ENCODE results near the gene HAND1.
"Not testable (repeated sequence)": the region's sequence is repeated elsewhere in the genome, so short reads cannot be mapped to it uniquely, and the experiment has no call there.

Gene HAND1

GRCh38 chr5:154478224-154478565 lies at the start of gene HAND1:
Gene HAND1 (minus strand): TSS chr5:154478227. CDS start chr5:154478008, 219 bp downstream.
- peak; percentile 63 for DNase-seq

DNA sequence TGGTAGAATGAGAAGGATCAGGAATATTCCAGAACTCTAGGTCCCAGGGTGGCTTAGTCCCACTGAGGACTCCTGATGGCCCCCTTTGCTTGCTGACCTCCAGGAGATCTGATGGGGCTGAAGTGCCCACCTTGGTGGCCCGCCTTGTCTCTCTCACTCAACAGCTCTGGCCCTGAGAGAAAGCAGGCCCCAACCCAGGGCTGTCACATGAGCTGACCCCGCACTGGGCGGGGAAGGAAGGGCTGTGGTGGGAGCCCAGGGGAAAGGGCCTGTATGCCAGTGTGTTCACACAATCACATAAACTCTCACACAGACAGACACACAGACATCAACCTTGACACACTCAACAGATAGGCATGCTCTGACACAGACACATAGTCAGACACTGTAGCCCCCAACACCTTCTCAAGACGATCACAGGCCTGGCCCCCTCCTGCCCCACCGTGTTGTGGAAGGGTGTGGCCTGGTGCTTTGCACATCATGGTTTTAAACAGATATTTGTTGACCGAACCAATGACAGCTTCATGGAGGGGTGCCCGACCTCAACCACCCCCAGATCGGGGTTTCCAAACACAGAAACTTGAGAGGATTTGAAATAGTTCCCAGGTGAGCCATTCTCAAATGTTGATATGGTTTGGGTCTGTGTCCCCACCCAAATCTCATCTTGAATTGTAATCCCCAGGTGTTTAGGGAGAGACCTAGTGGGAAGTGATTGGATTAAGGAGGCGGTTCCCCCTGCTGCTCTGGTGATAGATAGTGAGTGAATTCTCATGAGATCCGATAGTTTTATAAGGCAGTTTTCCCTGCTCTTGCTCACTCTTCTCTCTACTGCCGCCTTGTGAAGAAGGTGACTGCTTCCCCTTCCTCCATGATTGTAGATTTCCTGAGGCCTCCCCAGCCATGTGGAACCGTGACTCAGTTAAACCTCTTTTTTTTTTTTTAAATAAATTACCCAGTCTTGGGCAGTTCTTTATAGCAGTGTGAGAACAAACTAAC lies 48.5 kb upstream of the HAND1 start:
- no peak for DNase-seq

DNA sequence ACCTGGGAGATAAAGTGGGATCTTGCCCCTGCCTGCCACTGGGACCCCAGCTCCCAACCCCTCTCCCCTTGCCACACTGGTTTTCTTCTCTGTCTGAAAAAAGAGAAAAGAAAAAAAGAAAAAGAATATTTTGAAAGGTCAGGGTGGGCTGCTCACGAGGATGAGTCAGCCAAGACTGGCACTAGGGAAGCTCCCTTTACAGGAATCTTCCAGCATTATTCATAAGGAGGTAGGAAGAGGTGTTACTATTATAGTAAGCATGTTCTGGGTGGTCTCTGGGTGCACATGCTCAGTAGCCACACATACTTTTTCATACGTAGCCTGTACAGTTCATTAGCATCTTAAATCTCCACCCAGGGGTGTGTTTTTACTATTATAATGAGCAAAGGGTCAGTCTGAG lies 46.8 kb upstream of the HAND1 start:
- DNase-seq: no peak

DNA sequence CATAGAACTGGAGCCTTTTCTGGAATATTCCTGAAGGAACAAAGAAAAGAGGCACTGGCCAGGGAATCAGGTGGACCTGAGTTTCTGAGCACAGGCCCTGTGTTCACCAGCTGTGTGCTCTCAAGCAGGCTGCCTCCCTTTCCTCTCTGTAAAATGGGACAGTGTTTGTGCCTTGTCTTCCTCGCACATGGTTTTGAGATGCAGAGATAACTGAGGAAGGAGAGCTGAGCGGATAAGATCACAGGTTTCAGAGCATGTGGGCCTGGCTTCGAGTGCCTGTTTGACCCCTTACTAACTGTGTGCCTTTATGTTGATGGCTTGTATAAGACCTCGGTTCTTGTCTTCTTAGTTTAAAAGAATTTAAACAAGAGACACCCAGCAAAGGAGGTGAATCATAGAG lies 46.2 kb upstream of the HAND1 start:
- no peak for DNase-seq

DNA sequence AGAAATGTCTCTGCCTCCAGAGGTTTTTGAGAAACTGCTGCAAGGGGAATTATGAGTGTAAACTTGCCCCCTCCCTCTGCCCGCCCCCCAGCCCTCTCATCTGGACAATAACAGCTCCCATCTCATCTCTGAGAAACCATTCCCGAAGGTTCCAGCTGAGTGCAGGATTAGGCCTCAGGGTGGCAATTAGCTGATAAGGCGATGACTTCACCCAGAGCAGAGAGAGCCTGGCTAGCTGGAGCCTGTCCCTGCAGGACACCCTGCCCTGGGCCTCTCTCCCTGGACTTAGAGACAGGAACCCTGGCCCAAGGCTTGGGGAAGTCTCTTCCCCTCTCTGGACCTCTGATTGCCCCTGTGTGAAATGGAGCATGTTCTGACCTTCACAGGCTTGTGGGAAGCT lies 45.7 kb upstream of the HAND1 start:
- DNase-seq: no peak

- no peak for DNase-seq
Measured at GRCh38 chr5:154523104-154523503, 45.1 kb upstream of the HAND1 start.

DNA sequence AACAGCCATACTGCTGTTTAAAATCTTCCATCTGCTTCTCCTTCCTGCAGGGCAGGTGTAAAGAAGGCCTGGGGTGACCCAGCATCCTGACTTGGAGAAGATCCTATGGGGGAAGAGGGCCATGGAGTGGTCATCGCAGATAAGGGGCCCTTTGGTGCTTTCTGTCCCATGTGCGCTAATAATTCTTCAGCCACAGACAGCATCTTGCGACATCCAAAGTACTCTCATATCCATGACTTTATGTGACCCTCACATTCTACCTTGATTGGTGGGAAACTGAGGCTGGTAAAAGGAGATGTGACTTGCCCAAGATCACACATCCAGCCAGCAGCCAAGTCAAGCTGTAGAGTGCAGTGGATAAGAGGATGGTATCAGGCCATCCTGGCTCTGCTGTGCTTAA lies 44.3 kb upstream of the HAND1 start:
- DNase-seq: no peak

DNA sequence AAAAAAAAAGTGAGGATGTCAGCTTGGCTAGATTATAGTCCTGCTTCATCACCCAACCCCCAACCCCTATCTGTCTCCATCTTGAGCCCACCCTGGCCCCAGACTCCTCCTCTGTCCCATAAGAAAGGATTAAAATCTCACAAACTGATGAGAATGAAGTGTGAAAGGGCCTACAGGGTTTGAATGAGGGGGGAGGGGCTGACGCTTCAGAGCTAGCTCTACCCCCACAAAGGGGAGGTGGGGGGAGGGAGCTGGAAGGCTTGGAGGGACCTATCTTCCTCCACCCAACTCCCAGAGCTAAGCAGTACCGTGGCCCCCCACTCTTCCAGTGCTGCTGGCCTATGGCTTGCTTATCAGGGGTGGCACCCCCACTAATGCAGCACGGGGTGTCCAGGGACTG lies 43.7 kb upstream of the HAND1 start:
- DNase-seq: no peak

DNA sequence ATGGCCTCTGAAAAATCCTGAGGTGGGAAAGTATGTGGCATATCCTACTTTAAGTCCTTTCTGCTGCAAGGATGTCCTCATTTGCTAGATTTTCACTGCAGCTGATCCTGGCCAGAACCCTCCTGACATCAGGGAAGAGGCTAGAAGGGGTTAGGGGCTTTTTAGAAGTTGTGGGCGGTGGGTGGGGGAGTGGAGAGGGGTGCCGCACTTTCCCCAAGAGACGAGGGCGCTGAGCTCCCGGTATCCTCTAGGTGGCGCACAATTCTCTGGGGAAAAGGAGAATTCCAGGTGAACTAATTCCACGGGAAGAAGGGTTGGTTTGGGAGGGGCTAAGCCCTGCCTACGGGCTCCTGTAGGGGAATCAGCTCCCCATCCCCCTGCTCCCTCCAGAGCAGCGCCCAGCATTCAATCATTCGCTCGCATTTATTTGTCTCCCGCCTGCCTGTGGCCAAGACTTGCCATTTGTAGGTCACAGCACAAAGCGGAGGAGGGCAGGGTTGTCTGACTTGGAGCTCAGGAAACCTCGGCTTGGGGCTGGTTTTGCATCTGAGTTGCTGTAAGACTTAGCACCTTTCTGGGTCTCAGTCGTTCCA lies 42.9 kb upstream of the HAND1 start:
- peak; percentile 19 for DNase-seq

DNA sequence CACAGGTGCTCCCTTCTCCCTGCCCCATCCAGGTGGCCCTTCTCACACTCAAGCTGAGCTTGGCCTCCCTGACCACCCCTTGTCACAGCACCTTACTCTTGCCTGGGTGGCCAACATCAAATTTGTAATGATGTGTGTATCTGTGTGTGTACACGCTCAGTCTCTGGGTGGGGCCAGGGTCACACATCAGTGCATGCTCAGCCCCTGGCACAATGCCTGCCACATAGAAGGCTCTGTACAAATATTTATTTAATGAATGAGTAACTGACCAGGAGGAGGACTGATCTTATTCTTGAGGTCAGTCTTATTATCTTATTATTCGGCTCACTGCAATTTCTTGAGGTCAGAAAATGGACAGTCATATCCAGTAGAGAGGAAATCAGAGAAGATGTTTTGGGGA lies 41.3 kb upstream of the HAND1 start:
- DNase-seq: no peak

DNA sequence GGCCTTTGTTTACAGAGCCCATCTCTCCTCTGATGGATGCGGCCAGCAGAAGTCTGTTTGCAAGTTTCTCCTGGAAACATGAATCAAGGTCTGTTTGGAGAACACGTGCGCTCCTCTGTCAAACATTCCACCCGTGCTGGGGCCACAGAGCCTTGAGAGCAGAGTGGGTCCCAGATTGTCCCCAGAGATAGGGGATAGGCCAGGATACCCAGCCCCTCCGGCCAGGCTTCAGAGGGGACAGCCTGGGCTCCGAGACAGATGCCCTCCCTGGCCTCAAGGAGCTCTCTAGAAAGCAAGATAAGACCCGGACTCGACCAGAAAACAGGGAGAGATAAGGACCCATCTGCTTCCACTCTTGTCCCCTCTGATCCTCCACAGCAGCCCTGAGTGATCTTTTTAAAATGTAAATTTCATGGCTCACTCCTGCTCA lies 40.4 kb upstream of the HAND1 start:
- DNase-seq: no peak

DNA sequence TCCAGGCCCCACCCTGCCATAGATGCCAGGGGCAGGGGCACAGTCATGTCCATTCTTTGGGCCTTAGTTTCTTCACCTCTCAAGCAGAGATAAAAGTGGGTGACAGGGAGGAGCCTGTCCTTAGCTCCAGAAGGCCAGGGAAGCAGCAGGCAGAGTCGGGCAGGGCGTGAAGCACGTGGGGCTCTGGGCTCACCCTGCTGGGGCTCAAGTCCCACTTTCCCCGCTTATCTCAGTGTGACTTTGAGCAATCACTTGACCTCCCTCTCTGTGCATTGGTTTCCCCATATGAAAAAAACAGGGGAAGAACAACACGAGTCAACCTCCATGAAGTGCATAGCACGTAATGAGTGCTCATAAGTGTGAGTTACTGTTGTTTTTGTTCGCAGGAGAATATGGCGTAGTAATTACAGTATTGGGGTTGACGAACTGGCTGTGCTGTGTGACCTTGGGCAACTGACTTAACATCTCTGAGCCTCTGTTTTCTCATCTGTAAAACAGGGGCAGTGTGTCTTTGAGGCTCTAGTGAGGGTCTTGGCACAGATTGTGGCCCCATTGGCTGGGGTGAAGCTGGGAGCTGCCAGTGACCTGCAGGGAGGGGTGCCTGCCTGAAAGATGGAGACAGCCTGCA lies 39.9 kb upstream of the HAND1 start:
- no peak for DNase-seq

GRCh38 chr5:154517181-154517580 lies 39.2 kb upstream of the HAND1 start:
- no peak for DNase-seq

DNA sequence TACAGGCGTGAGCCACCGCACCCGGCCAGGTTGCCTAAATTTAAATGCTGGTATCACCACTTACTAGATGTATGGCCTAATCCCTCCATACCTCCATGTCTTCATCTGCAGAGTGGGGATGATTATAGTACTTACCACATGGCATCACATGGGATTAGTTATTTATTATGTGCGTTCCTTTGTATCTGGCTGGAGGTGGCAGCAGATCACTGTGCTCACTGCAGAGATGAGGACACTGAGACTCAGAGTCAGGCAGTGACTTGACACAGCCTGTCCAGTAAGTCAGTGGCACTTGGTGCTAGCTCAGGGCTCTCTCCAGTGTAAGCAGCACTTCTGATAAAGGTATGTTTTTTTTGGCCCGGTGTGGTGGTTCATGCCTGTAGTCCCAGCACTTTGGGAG lies 38.4 kb upstream of the HAND1 start:
- DNase-seq: no peak

DNA sequence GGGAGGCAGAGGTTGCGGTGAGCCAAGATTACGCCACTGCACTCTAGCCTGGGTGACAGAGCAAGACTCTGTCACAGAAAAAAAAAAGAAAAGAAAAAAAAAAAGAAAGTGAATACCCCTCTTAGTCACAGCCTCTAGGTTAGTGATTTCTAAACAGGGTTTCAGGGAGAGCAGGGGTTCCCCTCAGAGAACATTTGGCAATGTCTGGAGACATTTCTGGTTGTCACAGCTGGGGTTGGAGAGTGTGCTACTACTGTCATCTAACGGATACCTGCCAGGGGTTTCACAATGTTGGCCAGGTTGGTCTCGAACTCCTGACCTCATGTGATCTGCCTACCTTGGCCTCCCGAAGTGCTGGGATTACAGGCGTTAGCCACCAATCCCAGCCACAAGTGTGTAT lies 37.5 kb upstream of the HAND1 start:
- not testable (repeated sequence) for DNase-seq

- no peak for DNase-seq
Measured at GRCh38 chr5:154514331-154514730, 36.3 kb upstream of the HAND1 start.

DNA sequence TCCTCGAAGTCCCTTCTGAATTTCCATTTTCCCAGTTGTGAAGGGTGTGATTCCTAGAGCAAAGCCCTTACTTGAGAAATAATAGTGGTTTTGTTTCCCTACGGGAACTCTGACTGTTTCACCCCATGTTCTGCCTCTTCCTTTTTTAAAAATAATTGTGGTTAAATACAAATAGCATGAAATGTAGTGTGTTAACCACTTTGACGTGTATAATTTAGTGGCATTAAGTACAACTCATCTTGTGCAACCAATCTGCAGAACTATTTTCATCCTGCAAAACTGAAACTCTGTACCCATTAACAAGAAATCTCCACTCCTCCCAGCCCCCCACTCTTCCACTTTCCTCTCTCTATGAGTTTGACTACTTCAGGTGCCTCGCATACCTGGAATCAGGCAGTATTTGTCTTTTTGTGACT lies 35.6 kb upstream of the HAND1 start:
- no peak for DNase-seq

GRCh38 chr5:154511984-154512383 lies 34.0 kb upstream of the HAND1 start:
- no peak for DNase-seq

DNA sequence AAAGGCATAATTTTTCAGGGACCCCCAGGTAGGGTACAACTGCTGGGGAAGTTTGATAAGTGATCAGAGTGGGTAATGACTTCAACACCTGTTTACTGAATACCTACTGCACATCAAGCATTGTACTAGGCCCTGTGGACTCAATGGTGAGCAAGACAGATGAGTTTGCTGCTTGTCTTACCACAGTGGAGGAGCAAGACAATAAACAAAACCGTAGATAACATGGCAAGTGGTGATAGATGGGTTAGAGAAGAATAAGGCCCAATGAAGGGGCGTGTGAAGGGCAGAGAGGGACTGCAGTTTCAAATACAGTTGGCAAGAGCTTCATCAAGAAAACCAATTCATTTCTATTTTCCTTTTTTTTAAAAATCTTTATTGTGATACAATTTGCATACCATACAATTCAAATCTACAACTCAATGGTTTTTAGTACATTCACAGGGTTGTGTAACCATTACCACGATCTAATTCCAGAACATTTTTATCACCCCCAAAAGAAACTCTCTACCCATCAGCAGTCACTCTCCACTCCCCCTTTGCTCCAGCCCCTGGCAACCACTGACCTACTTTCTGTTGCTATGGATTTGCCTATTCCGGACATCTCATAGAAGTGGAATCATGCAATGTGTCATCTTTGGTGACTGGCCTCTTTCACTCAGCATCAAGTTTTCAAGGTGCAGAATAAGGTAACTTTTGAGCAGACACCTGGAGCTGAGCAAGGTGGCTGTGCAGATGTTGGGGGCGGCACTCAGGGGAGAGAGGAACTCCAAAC lies 31.9 kb upstream of the HAND1 start:
- no peak for DNase-seq

- no peak for DNase-seq
Measured at GRCh38 chr5:154508114-154508513, 30.1 kb upstream of the HAND1 start.

- no peak for DNase-seq
Measured at GRCh38 chr5:154506716-154507080, 28.7 kb upstream of the HAND1 start.

- DNase-seq: no peak
Measured at GRCh38 chr5:154506049-154506715, 28.2 kb upstream of the HAND1 start.

DNA sequence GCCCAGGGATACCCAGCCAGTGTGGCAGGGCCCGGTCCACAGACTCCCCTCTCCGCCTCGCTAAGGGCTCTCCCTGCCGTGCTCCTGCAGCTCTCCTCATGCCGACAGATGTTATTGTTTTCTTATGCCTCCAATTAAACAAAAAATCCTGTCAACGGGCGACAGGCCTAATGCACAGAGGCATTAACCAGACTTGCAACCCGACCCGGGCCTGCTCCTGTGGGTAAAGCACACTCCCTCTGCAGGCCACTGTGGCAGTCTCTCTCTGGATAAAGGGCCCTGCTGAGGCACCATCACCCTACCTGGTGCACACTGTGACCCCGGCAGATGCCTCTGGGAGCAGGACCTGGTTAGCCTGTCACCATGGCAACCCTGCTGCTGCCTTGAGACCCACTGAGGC lies 27.5 kb upstream of the HAND1 start:
- DNase-seq: no peak
